Epithelial cell of proximal tubule (primary cell): ENCODE measurements around the gene MAGI2. TPM values are rescaled to one million over a fixed set of nuclear protein-coding genes. Genes with fewer than 3 reads are reported as not detected.
"Not testable (repeated sequence)": the region's sequence is repeated elsewhere in the genome, so short reads cannot be mapped to it uniquely, and the experiment has no call there.

Experiments
- DNase-seq: peaks from one replicate; pipeline ENCODE4 v3.0.0-alpha.2; 2011; ENCODE audit warnings: low read depth
- H3K4me3 ChIP-seq: 2 replicates; pipeline ENCODE4 v1.5.1; 2011; ENCODE audit warnings: low read depth, mild to moderate bottlenecking, low read length
- CTCF ChIP-seq: conservative IDR thresholded peaks from 2 replicates; pipeline ENCODE4 v1.5.1; 2012; ENCODE audit warnings: low read depth, mild to moderate bottlenecking, low read length
- total RNA-seq: library from RNA; depleted of rRNA; stranded (reverse); fragments of >200 nt; gene quantifications from 2 replicates; pipeline ENCODE4 v1.2.3, GENCODE V29; 2015

MAGI2 gene
- total RNA-seq, 1 donor from 2014 or later: 0.92 TPM

GRCh38 chr7:78970440-78970916, 483.0 kb downstream of the MAGI2 start:
- no peak for DNase-seq
- no peak for TF ChIP-seq CTCF

GRCh38 chr7:78968951-78969350, 484.5 kb downstream of the MAGI2 start:
- TF ChIP-seq CTCF: no peak
- no peak for DNase-seq

More at GRCh38 chr7:78970440-78970916, 483.0 kb downstream of the MAGI2 start:
- no peak overlapping the region for H3K4me3 ChIP-seq

GRCh38 chr7:78967561-78967960, 485.9 kb downstream of the MAGI2 start:
- H3K4me3 ChIP-seq, DNase-seq: not testable (repeated sequence)

More at GRCh38 chr7:78968951-78969350, 484.5 kb downstream of the MAGI2 start:
- H3K4me3 ChIP-seq: no peak overlapping the region

- DNase-seq: no peak
- no peak for TF ChIP-seq CTCF
These were observed 486.4 kb downstream of the MAGI2 start for GRCh38 chr7:78967046-78967445.

GRCh38 chr7:78959477-78959876, 494.0 kb downstream of the MAGI2 start:
- TF ChIP-seq CTCF: no peak
- DNase-seq: no peak
- H3K4me3 ChIP-seq: no peak overlapping the region

More at GRCh38 chr7:78967046-78967445, 486.4 kb downstream of the MAGI2 start:
- no peak overlapping the region for H3K4me3 ChIP-seq

GRCh38 chr7:78955329-78955728, 498.1 kb downstream of the MAGI2 start:
- no peak for TF ChIP-seq CTCF

GRCh38 chr7:78953726-78954363, 499.6 kb downstream of the MAGI2 start:
- no peak for DNase-seq
- no peak for TF ChIP-seq CTCF
- H3K4me3 ChIP-seq: no peak overlapping the region

More at GRCh38 chr7:78955329-78955728, 498.1 kb downstream of the MAGI2 start:
- no peak for DNase-seq
- no peak overlapping the region for H3K4me3 ChIP-seq
